K562 (cell line): ENCODE data around the gene CREG2. TPM values are rescaled to one million over a fixed set of nuclear protein-coding genes. Genes with fewer than 3 reads are reported as not detected.

Experiments
- ATAC-seq: fragments of 200-7000 bp; cut with Tn5 transposase; 3 replicates; pipeline ENCODE4 v1.9.1; 2020; ENCODE audit warnings: moderate library complexity
- BruUV-seq: library from RNA; stranded (reverse); fragments of 400-500 nt; replicated peaks from 2 replicates; lab custom pipeline; 2021; lab: Mats Ljungman, UMichigan
- CTCF ChIA-PET: fragments of 300-600 bp; formaldehyde crosslinking; extraction: SDS; loops from one replicate; lab custom pipeline; 2021; ENCODE audit warnings: low intra/inter-chr PET ratio; lab: Yijun Ruan, JAX
- POLR2A ChIA-PET: fragments of 300-600, 350-650 bp; sonication (Branson Sonifier 250); formaldehyde crosslinking; extraction: SDS; loops from one replicate; lab custom pipeline; 2021; ENCODE audit warnings: antibody characterized with exemption, inconsistent platforms; lab: Yijun Ruan, JAX
- DNase-seq, 4 experiments: peaks; one replicate each; pipeline versions ENCODE4 v3.0.0 to v3.0.0-alpha.2; 2011 to 2018; ENCODE audit warnings: low spot score in 3 of 4, mixed read lengths in 3 of 4; ENCODE audit errors: extremely low read depth in 1 of 4
- FAIRE-seq: peaks from 2 replicates; lab custom pipeline; 2011; peaks lifted over from hg19 to GRCh38; lab: Jason Lieb, UNC
- H2AFZ ChIP-seq: 2 replicates; pipeline ENCODE4 v1.6.0; 2011; ENCODE audit warnings: low read depth, low read length, control low read depth, inconsistent platforms
- H3K27ac ChIP-seq: fragments of 200-600 bp; 3 replicates; pipeline ENCODE4 v1.8.0; 2011; ENCODE audit warnings: low read depth, mild to moderate bottlenecking, control low read depth, inconsistent platforms, low read length, moderate library complexity, mixed read lengths; ENCODE audit errors: extremely low read depth
- H3K27me3 ChIP-seq, 2 experiments: fragments of 300-600 bp in 1 of 2; 2 replicates in 1 of 2; 3 replicates in 1 of 2; pipeline versions ENCODE4 v1.6.0 to v1.8.0; 2011; ENCODE audit warnings: inconsistent platforms in 2 of 2, low read length in 2 of 2, mild to moderate bottlenecking in 1 of 2, mixed read lengths in 1 of 2, moderate library complexity in 1 of 2; ENCODE audit not compliant: control insufficient read depth in 2 of 2, insufficient read depth in 2 of 2
- H3K36me3 ChIP-seq: fragments of 300-600 bp; 3 replicates; pipeline ENCODE4 v1.8.0; 2011; ENCODE audit warnings: mild to moderate bottlenecking, low read length, inconsistent platforms; ENCODE audit not compliant: control insufficient read depth, insufficient read depth
- H3K4me1 ChIP-seq, 2 experiments: fragments of 200-600 bp in 1 of 2; replicated peaks in 1 of 2; 2 replicates in 1 of 2; 3 replicates in 1 of 2; pipeline versions ENCODE4 v1.5.1 to v1.8.0; 2011; ENCODE audit warnings: inconsistent platforms in 2 of 2, low read length in 2 of 2, mild to moderate bottlenecking in 1 of 2, mixed read lengths in 1 of 2, moderate library complexity in 1 of 2; ENCODE audit not compliant: control insufficient read depth in 2 of 2, insufficient read depth in 2 of 2
- H3K4me2 ChIP-seq: 2 replicates; pipeline ENCODE4 v1.6.1; 2011; ENCODE audit warnings: low read length, control low read depth, inconsistent platforms, mixed read lengths; ENCODE audit not compliant: insufficient read depth
- H3K4me3 ChIP-seq: fragments of 200-600 bp; sonication (generic), shearing (Covaris generic); 2 replicates; pipeline ENCODE4 v1.5.1; 2016; ENCODE audit warnings: control low read depth, inconsistent platforms
- H3K79me2 ChIP-seq: fragments of 200-600 bp; 3 replicates; pipeline ENCODE4 v1.8.0; 2011; ENCODE audit warnings: low read length, inconsistent platforms; ENCODE audit not compliant: control insufficient read depth, insufficient read depth
- H3K9ac ChIP-seq, 2 experiments: 2 replicates each; pipeline versions ENCODE4 v1.6.0 to v1.6.1; 2011; ENCODE audit warnings: low read depth in 2 of 2, low read length in 2 of 2, control low read depth in 1 of 2, inconsistent platforms in 1 of 2, mild to moderate bottlenecking in 1 of 2, mixed read lengths in 1 of 2; ENCODE audit not compliant: insufficient read depth in 1 of 2
- H3K9me1 ChIP-seq: one replicate; pipeline ENCODE4 v1.6.0; 2011; ENCODE audit warnings: inconsistent platforms, mild to moderate bottlenecking, low read length, moderate library complexity; ENCODE audit not compliant: control insufficient read depth, insufficient read depth
- H3K9me3 ChIP-seq: replicated peaks from 2 replicates; pipeline ENCODE4 v1.5.1; 2011; ENCODE audit warnings: low read depth, low read length, inconsistent platforms; ENCODE audit not compliant: control insufficient read depth, insufficient read depth
- H4K20me1 ChIP-seq: replicated peaks from 2 replicates; pipeline ENCODE4 v1.6.1; 2011; ENCODE audit warnings: low read length, inconsistent platforms, mixed read lengths; ENCODE audit not compliant: control insufficient read depth, insufficient read depth
- CHD4 ChIP-seq: fragments of 200-600 bp; sonication (generic); IDR thresholded peaks from 3 replicates; pipeline ENCODE4 v1.6.1; 2012; ENCODE audit warnings: low read depth, mild to moderate bottlenecking, mixed read lengths, low read length, inconsistent platforms; ENCODE audit not compliant: insufficient read depth, insufficient replicate concordance, poor library complexity, severe bottlenecking
- MEF2D ChIP-seq: conservative IDR thresholded peaks from 2 replicates; pipeline ENCODE4 v1.6.1; 2016; ENCODE audit warnings: low read depth, missing genetic modification characterization, missing compliant biosample characterization
- NFIX ChIP-seq: fragments of 250-450 bp; sonication (Bioruptor Pico); IDR thresholded peaks from 2 replicates; pipeline ENCODE4 v1.4.0; 2020; ENCODE audit warnings: low read depth, mild to moderate bottlenecking, moderate library complexity
- SMARCE1 ChIP-seq: fragments of 450-650 bp; IDR thresholded peaks from 2 replicates; pipeline ENCODE4 v1.7.1; 2016; ENCODE audit warnings: mild to moderate bottlenecking
- TSC22D4 ChIP-seq: fragments of 450-650 bp; IDR thresholded peaks from 2 replicates; pipeline ENCODE4 v1.6.1; 2016; ENCODE audit warnings: missing genetic modification characterization, missing biosample characterization, control low read depth
- ZNF79 ChIP-seq: fragments of 250-450 bp; sonication (Bioruptor Pico); IDR thresholded peaks from 2 replicates; pipeline ENCODE4 v1.4.0; 2020; ENCODE audit warnings: low read depth, mild to moderate bottlenecking, moderate library complexity
- WGBS: fragments of 100-300 bp; shearing (Covaris generic); methylation state at CpG from one replicate; pipeline ENCODE4 v1.1.6; 2016; ENCODE audit warnings: low coverage, mixed read lengths; ENCODE audit not compliant: insufficient coverage; ENCODE audit errors: missing lambda C conversion rate; 5-methylcytosine and 5-hydroxymethylcytosine counted together
- in situ Hi-C: fragments of 300-500 bp; cut with MboI; formaldehyde crosslinking; loops from 4 replicates; pipeline ENCODE4 v1.15.0; 2018; ENCODE audit warnings: inconsistent platforms, mixed read lengths
- intact Hi-C: fragments of 100-400 bp; cut with micrococcal nuclease; formaldehyde crosslinking; loops from 2 replicates; pipeline ENCODE4 v1.14.2; 2022
- polyA plus RNA-seq, 8 experiments: library from polyadenylated mRNA; depleted of rRNA in 4 of 8; stranded (reverse) in 5 of 8; unstranded in 3 of 8; fragments of >200 nt; fragmentation: Nextera tagmentation in 2 of 8; fragmentation: Illumina TruSeq in 1 of 8; extraction: Ambion mirVana in 2 of 8; extraction: Trizol in 1 of 8; gene quantifications; 2 replicates each; pipeline versions ENCODE4 v1.2.1 to v1.2.3, GENCODE V29; 2011 to 2014; ENCODE audit warnings: inconsistent platforms in 1 of 8, missing spikeins in 1 of 8
- total RNA-seq, 7 experiments: library from RNA; depleted of rRNA in 6 of 7; stranded (reverse); fragments of >200 nt in 6 of 7; fragmentation: Illumina TruSeq in 2 of 7; extraction: Trizol in 2 of 7; gene quantifications; 2 replicates each; pipeline versions ENCODE4 v1.2.1 to v1.2.3, GENCODE V29; 2011 to 2021; ENCODE audit warnings: low replicate concordance in 1 of 7
- TF ChIP-seq, protein P1 (sequence below): sonication (generic); formaldehyde crosslinking; IDR thresholded peaks from 2 replicates; pipeline ENCODE4 v1.8.0; 2022; ENCODE audit warnings: mild to moderate bottlenecking, missing genetic modification reagents, borderline replicate concordance
- TF ChIP-seq, protein P2 (sequence below), 2 experiments: fragments of 450-650 bp; IDR thresholded peaks; 2 replicates each; pipeline ENCODE4 v1.6.1; 2016

The CREG2 gene
- total and polyA plus RNA-seq, 9 of the 15 experiments (the other 6 are each of a cell fraction or from before 2014, with no cell fraction given) = not detected

DNA sequence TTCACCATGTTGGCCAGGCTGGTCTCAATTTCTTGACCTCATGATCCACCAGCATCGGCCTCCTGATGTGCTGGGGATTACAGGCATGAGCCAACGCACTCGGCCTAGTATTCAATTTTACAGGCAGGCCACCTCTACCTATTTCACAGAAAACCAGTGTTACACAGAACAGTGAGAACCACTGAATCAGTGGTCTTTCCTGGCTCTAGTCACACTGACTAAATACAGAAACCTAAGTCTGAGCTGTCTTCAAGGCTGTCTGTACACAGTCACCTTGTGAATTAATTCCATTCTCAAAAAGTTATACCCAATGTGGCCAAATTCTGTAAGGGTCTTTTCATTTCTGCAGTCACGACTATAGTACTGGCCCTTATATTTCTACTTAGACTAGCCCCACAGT lies 82.3 kb downstream of the CREG2 start:
- Histone ChIP-seq H3K4me2 (no peak overlapping the region), H3K36me3 (peaks cover 43% of the 10 kb centered on the region), H3K9me3 (no peaks in the 10 kb centered on the region), H3K27me3 (no peaks in the 10 kb centered on the region), H3K9ac (peak overlapping the region in 1 of 2 experiments; percentile 26; a peak in 1 of 4 replicates), H3K4me3 (no peak overlapping the region), H2AFZ (no peak overlapping the region), H3K9me1 (no peaks in the 10 kb centered on the region), H3K27ac (no peak overlapping the region; the same call in 2 of the 3 replicates), H3K79me2 (peaks cover 85% of the 10 kb centered on the region), H4K20me1 (peaks cover 30% of the 10 kb centered on the region), H3K4me1 (peaks cover 16 to 25% of the 10 kb centered on the region in 2 experiments; a peak in 4 of 5 replicates)
- DNase-seq = no peak
- ChIA-PET CTCF (no interaction called here), POLR2A (interaction anchor here (0.6 kb wide), 2 partner anchors 17 to 73 kb away, joined by 3 read pairs; no protein-coding TSS in a partner anchor)
- no TSS peak for BruUV-seq
- intact Hi-C loops (no loop called here), in situ Hi-C loops (no loop called here)
- no peak for FAIRE-seq
- 95% methylated on average over 4 of the region's 4 CpGs for WGBS
- ATAC-seq = no peak
- no peak for TF ChIP-seq MEF2D (tag)
- no peak for TF ChIP-seq SMARCE1
- TF ChIP-seq CHD4 = no peak
- TF ChIP-seq, protein P1, sequence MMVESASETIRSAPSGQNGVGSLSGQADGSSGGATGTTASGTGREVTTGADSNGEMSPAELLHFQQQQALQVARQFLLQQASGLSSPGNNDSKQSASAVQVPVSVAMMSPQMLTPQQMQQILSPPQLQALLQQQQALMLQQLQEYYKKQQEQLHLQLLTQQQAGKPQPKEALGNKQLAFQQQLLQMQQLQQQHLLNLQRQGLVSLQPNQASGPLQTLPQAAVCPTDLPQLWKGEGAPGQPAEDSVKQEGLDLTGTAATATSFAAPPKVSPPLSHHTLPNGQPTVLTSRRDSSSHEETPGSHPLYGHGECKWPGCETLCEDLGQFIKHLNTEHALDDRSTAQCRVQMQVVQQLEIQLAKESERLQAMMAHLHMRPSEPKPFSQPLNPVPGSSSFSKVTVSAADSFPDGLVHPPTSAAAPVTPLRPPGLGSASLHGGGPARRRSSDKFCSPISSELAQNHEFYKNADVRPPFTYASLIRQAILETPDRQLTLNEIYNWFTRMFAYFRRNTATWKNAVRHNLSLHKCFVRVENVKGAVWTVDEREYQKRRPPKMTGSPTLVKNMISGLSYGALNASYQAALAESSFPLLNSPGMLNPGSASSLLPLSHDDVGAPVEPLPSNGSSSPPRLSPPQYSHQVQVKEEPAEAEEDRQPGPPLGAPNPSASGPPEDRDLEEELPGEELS (CRISPR knock-in tag) = no peak
- TF ChIP-seq, protein P2, sequence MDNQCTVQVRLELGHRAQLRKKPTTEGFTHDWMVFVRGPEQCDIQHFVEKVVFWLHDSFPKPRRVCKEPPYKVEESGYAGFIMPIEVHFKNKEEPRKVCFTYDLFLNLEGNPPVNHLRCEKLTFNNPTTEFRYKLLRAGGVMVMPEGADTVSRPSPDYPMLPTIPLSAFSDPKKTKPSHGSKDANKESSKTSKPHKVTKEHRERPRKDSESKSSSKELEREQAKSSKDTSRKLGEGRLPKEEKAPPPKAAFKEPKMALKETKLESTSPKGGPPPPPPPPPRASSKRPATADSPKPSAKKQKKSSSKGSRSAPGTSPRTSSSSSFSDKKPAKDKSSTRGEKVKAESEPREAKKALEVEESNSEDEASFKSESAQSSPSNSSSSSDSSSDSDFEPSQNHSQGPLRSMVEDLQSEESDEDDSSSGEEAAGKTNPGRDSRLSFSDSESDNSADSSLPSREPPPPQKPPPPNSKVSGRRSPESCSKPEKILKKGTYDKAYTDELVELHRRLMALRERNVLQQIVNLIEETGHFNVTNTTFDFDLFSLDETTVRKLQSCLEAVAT (IDR thresholded peaks at IDR 0.05) = no peak
- TF ChIP-seq ZNF79 (CRISPR knock-in tag) = no peak
- TF ChIP-seq TSC22D4 (tag) = no peak
- TF ChIP-seq NFIX (CRISPR knock-in tag) = no peak
